GM21367 (cell line): ENCODE data around the gene TANC1.
A peak's percentile ranks its signal among the peaks of the same experiment; 100 is the strongest.

Source experiments
- ATAC-seq: cut with Tn5 transposase; IDR thresholded peaks from one replicate; pipeline ENCODE4 v1.9.1; 2021; ENCODE audit not compliant: unreplicated experiment

Gene TANC1

DNA sequence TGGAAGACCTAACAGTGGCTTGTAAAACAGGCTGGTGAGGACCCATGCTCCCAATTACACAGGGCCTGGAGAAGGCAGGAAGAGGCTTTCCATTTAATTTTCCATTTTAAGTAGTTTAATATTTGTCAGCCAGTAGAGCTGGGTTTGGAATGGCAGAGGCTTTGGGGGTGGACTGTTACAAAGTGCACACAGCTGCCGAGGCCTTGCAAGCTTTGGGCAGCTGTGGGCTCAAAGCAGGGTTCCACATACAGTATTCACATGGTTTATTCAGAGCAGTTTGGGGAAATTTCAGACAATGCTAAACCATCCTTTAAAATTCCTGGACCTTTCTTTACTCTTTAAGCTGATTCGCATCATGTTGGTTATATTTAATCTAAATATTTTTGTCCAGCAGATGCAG is 185.5 kb downstream of the TANC1 start:
- ATAC-seq: no peak

DNA sequence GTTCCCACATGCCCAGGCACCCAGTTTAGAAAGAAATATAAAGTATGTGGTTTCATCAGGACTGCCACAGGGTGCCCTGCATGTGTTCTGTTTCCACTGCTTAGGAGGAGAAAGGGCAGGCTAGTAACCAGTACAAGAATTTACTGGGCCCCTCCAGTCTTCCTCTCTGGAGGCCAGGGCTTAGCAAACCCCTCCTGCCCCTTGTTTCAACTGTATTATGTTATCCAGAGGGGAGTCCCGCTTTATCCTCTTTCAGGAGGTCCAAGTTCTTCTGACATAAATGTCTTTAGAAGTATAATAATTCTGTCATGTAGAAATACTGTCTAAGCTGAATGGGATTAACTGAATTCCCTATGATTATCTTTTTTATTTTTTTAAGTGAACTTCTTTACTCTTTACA is 185.9 kb downstream of the TANC1 start:
- ATAC-seq: no peak

DNA sequence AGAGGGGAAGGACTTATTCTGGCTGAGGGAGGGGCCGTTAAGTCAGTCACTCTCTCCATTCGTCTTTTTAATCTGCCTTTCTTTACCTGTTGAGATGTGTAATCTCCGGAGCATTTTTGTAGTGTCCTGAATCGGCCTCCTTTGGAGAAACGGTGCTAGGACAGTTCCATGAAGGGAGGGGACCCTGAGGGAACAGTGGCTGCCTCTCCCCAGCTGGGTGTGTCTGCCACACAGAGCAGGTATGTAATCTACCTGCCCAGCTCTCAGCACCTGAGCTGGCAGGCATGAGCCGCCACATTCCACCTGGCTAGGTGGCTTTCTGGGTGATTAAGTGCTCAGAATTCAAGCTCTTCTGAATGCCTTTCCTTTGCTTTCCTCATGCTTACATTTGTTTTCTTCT is 186.9 kb downstream of the TANC1 start:
- ATAC-seq: no peak

DNA sequence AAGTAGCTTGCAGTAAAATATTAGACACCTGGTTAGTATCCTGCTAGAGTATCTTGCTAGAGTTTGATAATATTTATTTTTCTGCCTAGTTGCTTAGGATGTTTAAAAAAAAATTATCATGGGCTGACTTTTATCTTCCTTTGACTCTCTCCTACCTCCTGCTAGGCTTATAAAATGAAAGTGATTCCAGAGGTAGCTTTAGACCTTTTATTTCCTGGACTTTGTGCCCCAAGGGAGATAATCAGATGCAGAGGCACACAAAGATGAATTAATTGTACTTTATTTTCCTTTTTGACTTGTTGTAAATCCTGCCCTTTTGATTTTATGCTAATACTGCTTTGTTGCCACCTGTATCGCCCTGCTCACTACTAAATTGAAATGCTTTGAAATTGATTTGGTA is 187.4 kb downstream of the TANC1 start:
- no peak for ATAC-seq

DNA sequence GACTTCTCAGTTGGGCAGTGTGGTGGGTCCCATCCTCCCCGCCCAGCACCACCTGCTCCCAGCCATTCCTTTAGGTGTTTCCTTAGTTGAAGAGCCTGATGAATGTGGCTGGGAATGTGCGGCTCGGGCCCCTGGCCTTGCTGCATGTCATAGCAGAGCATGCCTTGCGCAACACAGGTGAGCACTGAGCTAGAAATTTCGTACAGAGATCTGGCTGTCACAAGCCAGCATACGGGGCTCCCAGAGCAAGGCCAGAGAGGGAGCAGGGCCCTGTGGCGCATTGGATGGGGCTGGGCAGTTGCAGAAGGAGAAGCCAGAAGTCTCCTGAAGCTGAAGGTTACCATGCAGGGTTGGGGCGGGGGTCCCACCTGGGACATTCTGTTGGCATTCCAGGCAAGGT is 188.4 kb downstream of the TANC1 start:
- no peak for ATAC-seq

DNA sequence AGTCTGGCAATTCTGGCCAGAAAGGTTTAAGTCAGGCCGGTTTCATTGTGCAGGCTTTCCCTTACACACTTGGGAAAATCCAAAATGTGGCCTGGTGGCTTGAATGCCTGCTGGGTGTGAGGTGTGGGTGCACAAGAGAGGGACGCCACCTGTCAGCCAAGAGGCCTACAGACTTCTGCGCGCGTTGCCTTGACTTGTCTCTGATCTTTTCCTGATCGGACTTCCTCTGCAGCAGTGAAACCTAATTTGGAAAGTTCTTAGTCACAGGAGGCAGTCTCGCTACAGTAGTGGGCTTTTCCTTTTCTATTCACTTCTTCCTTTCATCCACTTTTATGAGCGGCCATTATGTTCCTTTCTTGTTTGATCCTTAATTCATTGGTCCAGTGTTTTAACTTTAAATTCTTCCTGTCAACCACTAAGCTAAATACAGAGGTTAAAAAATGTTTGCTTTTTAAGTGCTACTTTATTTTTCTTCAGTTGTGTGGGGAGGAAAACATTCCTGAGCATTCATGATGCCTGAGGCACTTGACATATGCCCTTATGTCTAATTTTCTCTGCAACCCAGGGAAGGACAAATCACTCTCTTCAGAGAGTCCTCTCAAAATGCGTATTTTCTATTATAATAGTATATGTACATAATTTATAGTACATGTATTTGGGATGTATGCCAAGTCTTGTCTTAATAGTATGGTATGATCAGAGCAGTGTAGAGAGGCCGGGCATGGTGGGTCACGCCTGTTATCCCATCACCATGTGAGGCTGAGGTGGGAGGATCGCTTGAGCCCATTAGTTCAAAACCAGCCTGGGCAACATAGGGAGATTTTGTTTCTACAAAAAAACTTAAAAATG is 189.1 kb downstream of the TANC1 start:
- ATAC-seq: peak; percentile 49

DNA sequence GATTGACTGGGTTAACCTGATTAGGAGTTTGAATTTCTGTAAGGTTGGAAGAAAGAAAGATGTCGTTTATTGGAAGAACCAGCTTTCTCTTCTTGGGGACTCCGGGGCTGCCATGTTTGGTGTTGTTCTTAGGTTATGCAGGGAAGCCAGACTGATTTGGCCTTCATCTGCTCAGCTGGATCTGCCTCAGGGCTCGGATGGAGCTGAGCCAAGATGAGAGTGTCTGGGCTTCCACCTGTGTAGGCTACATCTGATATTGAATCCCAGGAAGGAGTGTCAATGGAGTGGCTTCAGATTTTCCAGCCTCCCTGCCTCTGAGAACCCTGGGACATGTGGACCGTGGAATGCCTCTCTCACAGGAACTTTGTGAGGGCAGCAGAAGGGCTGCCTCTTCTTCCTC is 192.0 kb downstream of the TANC1 start:
- ATAC-seq: no peak

DNA sequence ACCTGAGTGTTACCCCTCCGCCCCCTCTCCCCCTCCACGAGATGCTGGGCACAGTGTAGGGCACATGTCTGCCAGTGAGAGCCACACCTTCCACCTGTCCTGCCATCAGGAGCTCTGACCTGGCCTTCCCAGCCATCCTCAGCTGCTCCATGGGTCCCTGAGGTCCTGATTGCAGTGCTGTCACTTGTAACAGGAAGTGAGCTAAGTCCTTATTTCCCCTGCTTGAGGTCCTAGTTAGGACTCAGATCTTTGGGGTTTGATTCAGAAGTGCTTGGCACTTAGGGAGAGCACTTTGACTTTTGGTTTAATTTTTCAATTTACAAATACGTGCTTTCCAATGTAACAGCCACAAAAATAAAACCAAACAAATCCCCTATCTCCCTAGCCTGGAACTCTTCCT is 192.5 kb downstream of the TANC1 start:
- ATAC-seq: no peak

DNA sequence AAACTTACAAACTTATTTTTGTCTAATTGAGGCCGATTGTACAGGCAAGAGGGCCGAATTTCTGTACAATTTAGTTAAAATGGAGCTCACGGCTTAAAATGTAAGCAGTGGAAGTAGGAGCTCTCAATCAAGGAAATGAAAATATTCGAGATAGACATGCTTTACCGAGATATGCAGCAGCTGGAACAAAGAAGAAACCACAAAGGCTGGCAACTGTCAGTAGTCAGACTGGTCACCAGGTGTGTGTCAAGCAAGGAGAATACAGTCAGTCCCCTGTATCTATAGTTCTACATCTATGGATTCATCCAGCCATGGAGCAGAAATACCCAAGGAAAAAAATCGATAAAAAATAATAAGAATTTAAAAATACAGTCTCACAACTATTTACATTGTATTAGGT is 195.5 kb downstream of the TANC1 start:
- no peak for ATAC-seq

DNA sequence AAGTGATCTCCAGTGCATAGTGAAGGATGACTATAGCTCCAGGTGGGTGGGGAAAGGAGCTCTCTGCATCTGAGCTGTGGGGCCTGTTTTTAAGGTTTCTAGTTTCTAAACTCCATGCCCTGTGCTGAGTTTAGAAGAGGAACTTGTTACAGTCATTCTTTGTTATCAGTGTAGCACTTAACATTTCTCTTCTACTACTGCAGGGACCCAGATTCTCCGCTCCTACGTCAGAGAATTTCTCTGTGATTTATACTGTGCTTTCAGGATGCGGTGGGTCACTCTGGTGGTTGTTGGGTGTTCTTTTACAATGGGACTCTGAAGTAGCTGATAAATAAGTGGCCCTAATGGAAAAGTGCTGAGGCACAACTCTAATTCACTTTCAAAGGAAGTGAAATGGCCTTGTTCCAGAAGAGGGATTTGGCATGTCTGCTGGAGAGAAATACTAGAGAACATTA is 196.0 kb downstream of the TANC1 start:
- ATAC-seq: no peak

DNA sequence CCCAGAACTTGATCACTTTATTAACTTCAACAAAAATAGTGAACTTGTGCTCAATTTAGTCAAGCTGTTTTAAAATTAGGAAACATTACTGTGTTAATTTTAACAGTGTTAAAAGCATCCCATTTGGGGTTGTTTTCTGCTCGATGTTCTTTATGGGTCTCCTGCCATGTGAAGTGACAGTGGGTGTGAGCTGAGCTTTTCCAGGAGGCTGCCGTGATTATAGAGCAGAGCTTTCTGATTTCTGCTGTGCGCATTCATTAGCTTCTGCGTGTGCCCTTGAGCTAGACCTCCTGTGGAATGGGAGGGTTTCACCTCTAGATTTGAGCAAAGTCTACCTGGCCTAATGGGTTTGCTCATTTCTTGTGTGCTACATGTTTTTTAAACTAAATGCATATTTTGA is 196.6 kb downstream of the TANC1 start:
- ATAC-seq: no peak

DNA sequence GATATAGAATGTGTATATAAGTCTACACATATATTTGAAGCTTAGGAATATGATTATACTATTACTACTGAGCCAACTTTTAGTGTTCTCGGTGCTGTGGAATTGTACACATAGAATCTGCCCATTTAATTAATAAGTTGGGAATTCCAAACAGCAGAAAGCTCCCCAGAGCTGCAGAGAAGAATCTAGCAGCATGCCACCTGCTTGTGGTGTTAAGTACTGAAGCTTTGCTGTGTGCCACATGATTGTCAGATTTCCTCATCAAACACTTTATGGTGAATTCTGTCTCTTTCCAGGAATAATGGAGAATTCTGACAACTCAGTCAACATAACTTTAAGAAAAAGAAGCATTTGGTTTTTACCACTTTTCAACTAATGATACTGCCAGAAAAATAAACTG is 200.3 kb downstream of the TANC1 start:
- ATAC-seq: no peak

DNA sequence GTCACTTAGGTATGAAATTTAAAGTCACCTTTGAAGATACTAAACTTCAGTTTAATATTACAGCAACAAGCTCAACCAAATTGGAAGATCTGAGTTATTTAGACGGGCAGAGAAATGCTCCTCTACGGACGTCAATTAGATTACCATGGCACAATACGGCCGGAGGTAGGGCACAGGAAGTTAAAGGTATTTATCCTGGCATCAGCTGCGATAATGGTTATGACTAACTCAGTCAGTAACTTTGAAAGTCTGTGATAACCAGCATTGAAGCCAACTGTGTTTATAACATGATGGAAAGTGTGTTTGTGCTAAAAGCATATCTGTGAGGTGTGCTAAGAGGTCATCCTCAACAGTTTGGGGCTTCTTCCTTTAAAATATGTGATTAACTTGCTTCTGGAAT is 200.7 kb downstream of the TANC1 start:
- no peak for ATAC-seq

DNA sequence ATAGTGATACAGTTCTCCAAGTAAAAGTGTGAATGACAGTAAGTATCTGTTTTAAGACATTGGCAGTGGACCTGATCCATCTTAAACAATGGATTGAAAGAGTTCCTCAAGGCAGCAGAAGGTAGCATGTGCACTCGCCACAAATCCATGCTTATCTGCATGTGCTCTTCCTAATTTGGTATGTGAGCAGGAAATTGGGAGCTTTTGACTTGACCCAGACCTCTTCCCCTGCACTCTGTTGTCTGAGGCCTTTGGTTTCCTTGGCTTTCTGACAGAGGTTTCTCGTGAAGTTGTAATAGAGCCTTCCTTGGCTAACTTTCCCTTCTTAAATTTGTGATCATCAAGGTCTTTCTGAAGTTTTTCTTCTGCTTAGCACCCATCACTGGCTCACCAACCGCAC is 204.0 kb downstream of the TANC1 start:
- ATAC-seq: no peak

DNA sequence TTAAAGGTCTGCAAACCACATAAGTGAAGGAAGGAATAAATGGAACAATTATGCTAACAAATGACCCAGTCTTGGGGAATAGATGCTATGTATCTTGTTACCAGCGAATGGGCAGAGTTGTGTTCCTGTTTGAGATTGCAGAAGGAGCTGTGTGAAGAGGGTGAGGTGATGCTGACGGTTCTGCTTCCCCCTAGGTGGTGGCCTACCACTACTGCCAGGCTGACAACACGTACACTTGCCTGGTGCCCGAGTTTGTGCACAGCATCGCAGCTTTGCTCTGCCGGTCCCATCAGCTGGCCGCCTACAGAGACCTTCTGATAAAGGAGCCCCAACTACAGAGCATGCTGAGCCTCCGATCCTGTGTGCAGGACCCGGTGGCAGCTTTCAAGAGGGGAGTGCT is 206.3 kb downstream of the TANC1 start:
- ATAC-seq: no peak

DNA sequence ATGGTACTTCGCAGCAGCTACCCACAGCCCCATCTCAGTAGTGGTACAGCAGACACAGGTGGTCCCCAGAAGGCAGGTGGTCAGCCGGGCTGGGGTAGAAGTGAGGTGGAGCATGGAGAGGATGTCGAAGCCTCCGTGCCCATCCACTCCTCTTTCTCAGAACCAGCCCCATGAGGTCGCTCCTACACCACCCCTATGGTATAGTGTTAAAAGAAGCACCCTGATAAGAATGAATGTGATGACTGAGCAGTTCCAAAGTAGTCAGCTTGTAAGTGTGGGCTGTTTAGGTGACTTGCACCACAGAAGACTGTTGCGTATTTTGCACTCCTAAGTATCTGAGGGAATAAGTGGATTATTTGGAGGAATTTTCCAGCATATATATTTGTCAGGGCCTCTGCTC is 206.7 kb downstream of the TANC1 start:
- no peak for ATAC-seq

DNA sequence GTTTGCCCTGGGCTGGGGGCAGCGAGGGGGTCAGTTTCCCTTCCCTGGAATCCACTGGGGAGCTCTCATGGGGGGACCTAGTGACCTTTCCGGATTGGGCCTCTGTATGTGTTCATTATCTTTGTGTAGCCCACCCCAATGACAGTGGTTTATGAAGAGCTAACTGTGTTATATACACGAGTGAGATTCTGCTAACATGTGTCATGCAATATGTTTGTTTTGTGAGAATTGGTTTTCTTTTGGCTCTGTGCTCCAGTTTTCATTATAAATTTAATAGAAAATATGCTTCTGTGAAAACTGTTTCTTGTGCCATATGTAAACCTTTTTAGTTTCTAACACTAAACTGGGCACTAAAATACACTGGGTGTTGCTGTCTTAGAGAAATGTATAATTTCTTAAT is 207.5 kb downstream of the TANC1 start:
- no peak for ATAC-seq

DNA sequence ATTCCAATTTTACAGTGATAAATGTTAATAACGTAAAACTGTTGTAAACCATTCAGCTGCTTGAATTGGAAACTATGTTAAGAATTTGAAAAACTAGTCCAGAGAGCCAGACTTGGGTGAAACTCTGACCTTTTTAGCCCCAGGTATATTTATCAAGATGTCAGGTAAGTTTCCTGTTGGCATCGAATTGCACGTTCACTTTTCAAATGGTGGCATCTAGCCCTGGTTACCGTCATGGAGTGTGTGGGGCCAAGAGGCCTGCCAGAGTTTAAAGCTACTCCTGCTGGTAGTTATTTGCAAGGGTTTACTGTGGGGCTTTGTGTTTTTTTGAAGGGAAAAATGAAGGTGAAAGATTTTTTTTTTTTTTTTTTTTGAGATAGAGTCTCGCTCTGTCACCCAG is 208.1 kb downstream of the TANC1 start:
- ATAC-seq: no peak

DNA sequence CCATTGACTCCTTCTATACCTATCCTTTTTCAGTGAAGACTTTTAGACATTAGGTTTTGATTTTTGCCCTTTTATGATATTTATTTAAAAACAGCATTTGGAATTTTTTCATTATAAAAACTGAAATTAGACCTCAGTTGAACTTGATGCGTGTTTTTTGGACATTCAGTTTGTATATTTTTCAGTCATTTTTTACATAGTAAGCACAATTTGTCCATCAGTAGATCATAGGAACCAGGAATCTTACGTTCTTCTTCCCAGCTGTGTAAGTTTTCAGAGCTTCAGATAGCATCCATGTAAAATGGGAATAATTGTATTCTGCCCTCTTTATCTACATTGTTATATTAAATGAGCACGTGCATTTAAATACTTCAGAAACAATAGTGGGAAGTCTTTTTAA is 208.9 kb downstream of the TANC1 start:
- ATAC-seq: no peak

DNA sequence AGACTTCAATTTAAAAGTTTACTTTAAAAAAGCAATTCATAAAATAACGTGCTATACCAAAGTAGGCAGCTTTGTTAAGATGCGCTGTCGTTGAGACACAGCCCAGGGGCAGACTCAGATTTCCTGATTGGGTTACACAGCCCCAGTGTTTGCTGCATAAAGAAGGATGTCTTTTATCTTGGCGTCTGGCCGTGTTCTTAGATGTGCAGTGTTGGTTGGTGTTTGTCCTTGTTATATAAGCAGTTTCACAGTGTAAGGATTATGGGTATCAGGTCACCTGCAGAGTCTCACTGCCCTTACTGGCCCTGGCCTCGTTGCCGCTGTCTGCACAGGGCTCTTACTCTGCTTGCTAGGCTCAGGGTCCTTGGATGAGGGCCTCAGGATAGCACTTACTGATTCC is 209.5 kb downstream of the TANC1 start:
- ATAC-seq: no peak

DNA sequence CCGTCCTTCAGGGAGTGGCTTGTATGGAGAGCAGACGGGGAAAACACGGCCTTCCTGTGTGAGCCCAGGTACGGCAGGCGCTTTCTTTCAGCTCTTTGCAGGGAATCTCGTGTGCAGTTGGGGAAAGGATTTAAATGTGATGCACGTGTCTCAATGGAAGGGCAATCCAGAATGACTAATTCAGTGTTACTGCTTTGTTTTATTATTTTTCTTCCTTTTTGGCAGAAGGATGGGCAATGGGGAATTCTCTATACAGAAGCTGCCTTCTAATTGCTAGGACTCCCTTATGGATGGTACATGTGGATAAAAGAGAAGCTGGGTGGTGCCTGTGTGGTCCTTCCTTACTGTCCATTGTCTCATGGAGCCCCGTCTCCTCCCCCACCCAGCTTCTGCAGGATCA is 210.7 kb downstream of the TANC1 start:
- no peak for ATAC-seq

DNA sequence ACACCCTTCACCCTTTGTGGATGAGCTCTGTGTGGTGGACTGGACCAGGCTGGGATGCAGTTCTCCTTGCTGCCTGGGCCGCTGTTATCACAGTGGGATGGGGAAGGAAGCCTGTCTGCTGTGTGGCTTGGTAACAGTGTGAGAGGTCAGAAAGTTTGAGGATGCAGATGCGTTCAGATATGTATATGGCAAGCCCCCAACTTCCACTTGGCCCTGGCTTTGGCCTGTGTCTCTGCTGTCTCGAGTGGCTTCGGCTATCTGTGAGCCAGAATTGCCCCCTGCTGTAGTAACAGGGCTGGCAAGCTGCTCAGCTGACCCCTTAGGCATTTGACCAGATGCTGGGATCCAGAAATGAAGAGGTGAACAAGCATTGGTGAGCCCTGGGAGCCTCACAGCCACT is 211.3 kb downstream of the TANC1 start:
- no peak for ATAC-seq

DNA sequence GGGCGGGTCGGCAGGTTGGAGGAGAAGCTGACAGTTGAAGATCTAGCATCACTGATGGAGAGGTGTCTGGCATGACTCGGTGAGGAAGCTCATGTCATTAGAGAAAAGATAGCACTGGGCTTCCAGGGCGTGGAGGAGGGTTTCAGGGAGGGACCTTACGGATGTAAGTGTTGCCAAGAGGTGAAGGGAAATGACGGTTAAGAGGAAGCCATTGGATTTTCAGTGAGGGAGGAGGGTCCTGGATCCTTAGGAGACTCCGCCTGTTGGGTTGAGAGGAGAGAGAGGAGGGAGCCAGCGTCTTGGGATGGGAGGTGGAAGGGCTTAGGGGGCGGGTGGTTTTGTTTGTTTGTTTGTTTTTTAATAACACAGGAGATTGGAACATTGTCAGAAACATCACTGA is 214.9 kb downstream of the TANC1 start:
- ATAC-seq: no peak
